Suppressor macrophage (primary cell): ENCODE data around the gene LRP5.

Source experiments
- DNase-seq, 4 experiments: peaks; one replicate each; pipeline ENCODE4 v3.0.0-alpha.2; 2020 to 2022

The LRP5 gene

DNA sequence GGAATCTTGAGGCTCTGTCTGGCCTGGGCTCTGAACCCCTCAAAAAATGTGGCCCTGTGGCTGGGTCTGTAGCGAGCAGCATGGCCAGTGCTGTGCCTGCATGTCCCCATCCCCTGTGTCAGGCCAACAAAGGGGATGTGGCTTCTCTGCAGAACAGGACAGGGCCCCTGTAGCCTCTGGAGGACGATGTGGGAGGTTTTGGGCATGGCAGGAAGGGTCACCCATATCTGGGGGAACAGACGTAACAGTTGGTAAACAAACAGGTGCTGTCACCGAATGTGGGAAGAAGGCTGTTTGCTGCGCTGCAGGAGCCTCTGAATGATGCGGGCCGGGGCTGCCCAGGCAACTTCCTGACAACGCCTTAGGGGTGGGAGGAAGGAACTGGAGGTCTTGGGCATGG is 35.0 kb downstream of the LRP5 start:
- DNase-seq = no peak

- no peak for DNase-seq
Observed at GRCh38 chr11:68347841-68348240, 35.5 kb downstream of the LRP5 start.

DNA sequence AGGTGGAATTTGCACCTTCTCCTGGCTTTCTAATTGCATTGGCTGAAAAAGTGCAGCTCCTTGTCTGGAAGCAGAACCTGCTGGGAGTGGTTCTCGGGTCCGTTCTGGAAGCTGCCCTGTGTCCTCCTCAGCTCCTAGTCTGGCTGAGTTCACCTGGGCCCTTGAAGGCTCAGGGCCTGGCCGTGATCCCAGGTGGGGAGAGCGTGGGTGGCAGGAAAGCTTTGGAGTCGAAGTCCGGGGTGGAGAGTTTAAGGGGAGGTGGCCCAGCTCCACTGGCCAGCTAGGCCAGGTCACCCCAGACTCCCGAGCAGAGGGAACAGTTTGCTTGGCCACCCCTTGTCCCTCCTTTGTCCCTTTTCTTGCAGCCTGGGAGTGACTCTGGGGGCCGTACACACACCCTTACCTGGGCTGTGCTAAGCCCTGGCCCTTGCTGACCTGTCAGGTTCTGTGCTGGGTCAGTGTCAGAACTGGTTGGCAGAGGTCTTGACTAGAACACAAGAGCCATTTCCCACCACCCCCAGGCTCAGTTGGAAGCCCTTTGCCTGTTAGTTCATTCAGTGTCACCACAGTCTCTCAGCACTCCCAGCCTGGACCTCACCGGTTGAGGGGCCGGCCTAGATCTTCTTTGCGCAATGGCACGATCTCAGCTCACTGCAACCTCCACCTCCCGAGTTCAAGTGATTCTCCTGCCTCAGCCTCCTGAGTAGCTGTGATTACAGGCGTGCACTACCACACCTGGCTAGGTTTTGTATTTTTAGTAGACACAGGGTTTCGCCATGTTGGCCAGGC is 37.3 kb downstream of the LRP5 start:
- DNase-seq = no peak

DNA sequence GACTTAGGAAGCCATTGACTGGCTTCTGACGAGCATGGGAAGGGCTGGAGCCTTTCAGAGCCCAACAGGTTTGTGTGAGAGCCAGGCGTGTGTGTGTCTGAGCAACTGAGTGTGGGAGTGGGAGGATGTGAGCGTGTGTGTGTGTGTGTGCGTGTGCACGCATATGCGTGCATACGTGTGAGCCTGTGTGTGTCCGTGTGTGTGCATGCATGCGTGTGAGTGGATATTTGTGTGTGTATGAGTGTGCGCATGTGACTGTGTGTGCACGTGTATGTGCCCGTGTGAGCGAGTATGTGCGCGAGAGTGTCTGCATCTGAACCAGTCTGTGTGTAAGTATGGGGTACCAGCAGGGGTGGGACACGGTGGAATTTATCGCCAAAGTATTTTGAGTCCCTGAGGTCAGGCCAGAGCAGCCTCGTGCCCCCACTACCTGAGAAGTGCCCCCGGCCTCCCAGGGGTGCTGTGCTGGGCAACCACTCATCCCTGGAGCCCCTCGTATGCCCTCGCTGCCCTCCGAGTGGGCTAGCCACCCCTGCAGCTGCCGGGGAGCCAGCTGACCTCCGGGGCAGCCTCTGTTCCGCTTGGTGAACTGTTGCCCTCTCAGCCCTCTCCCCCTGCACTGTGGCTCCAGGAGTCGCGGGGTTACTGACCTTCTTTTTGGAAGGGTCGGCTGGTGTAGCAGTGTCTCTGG is 38.5 kb downstream of the LRP5 start:
- DNase-seq = no peak

DNA sequence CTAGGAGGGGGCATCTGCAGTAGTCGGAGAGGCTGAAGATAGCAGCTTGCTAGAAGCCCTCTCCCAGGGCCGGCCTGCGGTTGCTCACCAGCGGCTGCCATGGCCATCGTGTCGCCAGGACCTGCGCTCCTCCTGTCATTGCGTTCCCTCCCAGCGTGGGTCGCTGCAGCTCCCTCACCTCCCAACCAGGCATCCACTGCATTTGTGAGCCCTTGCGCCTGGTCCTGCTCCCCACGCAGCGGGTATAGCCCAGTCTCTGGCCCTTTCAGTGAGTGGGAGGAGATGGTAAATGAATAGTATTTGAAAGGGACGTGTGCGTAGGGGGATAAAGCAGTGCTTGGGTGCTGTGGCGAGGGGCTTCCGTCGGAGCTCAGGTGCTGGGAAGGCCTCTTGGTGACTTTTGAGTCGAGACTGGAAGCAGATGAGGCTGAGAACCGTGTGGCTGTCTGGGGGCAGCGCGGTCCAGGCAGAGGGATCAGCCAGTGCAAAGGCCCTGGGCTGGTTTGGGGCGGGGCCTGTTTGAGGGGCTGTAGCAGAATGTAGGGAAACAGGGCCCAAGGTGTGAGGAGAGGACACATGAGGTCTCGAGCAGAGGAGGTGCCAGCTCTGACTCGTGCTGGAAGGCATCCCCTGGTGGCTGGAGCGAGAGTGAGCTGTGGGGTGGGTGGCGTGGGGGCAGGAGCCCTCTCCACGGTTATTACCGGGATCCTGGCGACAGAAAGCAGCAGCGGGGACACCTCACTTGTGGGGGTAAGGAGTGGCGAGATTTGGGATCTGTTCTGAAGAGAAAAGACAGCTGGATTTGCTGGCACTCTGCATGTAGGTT is 39.3 kb downstream of the LRP5 start:
- no peak for DNase-seq

DNA sequence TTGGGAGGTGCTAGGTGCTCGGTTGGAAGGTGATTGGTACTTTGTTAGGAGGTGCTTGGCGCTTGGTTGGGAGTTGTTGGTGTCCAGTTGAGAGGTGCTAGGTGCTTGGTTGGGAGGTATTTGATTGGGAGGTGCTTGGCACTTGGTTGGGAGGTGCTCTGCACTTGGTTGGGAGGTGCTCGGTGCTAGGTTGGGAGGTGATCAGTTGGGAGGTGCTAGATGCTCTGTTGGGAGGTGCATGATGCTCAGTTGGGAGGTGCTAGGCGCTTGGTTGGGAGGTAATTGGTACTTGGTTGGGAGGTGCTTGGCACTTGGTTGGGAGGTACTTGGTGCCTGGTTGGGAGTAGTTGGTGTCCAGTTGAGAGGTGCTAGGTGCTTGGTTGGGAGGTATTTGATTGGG is 40.2 kb downstream of the LRP5 start:
- DNase-seq = no peak

- DNase-seq = no peak
Observed at GRCh38 chr11:68353118-68353517, 40.7 kb downstream of the LRP5 start.

GRCh38 chr11:68353669-68354068 is 41.3 kb downstream of the LRP5 start:
- DNase-seq = no peak

DNA sequence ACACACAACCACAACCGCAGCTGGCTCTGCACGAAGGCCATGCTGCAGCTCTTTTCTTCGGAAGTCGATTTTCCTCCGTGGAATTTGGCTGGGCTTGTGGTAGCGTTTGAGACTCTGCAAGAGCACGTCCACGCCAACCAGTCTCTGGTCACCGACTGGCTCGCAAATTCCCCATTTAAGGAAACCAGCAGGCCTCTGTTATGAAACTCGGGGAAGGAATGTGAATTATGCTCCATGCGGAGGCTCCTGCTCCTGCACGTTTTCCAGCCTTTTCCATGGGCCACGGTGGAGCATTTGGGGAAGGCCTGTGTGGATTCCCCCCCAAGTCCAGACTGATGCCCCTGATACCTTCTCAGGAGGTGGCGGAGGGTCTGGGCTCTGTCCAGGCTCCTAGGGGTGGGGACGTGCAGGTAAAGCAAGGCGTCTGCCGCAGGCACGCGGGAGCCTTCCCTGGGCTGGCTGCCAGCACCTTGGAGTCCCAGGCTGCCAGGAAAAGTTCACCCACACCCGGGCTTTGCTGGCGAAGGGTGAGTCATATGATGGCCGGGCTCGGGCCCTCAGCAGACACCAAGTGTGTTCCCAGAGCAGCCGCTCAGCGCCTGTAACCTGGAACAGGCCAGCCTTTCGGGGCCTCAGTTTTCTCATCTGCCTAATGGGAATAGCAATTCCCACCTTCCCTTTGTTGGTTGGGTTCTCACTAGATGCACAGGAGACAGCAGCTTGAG is 41.9 kb downstream of the LRP5 start:
- DNase-seq = no peak

GRCh38 chr11:68355471-68355870 is 43.1 kb downstream of the LRP5 start:
- no peak for DNase-seq

DNA sequence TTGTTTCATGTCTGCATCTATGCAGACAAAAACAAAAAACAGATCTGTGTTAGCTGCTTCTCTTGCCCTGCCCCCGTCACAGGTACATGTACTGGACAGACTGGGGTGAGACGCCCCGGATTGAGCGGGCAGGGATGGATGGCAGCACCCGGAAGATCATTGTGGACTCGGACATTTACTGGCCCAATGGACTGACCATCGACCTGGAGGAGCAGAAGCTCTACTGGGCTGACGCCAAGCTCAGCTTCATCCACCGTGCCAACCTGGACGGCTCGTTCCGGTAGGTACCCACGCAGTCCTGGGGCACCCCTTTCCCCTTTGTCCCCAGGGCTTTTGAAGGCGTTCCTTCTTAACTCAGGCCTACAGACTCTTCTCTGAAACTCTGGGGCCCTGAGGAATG is 45.2 kb downstream of the LRP5 start:
- DNase-seq = no peak

GRCh38 chr11:68358416-68358815 is 46.0 kb downstream of the LRP5 start:
- no peak for DNase-seq

GRCh38 chr11:68361702-68362101 is 49.3 kb downstream of the LRP5 start:
- DNase-seq = no peak

DNA sequence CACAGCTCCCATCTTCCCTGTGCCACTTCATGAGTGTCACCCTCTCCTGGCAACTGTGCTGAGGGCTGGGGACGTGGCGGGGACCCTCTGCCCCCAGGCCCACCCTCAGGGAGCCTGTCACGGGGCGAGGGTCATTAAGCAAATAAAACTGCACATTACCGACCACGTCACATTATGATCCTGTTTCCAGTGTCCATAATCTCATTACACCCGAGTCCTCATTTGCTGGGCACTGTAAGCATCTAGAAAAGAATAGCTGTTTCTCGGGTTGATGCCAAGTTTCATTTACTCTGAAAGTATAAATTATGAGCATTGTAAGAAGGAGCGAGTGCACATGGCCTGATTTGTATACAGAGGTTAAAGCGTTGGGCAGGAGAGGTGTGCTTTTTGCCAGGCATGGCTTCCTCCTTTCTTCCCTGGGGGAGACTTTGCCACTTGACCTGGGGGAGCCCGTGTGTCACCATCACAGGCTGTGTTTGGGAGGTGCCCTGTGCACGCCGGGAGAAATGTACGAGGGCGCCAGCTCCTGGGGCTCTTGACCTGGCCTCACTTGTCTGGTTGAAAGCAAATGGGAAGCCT is 50.5 kb downstream of the LRP5 start:
- DNase-seq = no peak

DNA sequence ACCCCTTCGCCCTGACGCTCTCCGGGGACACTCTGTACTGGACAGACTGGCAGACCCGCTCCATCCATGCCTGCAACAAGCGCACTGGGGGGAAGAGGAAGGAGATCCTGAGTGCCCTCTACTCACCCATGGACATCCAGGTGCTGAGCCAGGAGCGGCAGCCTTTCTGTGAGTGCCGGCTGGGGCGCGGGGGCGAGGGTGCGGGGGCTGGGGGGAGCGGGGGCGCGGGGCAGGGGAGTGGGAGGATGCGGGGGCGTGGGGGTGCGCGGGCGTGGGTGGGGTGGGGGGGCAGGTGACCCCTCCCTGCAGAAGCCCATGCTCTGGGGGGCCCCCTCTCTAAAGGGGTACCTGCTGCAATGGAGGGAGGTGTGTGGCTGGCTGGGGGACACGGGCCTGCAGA is 51.4 kb downstream of the LRP5 start:
- DNase-seq = no peak

- no peak for DNase-seq
Observed at GRCh38 chr11:68364581-68364980, 52.2 kb downstream of the LRP5 start.

DNA sequence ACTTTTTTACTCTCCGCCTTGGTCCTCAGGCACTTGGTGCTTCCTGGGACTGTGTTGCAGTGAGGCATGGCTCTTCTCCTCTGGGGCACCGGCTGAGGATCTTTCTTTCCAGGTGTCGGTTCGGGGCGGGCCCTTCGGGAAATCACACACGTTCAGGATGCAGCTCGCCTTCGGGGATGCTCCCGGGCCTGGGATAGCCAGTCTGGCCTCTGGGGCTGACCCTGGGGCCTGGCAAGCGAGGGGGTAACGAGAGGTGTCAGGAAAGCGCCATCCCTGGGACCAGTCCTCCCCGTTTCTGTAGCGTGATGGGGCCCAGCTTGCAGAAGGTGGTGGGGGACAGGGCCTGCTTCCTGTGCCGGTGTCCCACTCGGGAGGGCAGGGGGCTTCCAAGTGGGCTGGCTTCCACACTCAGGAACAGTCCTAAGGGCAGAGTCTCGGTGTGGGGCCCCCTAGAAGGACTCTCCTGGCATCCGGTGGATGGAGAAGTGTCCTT is 53.6 kb downstream of the LRP5 start:
- DNase-seq = no peak

DNA sequence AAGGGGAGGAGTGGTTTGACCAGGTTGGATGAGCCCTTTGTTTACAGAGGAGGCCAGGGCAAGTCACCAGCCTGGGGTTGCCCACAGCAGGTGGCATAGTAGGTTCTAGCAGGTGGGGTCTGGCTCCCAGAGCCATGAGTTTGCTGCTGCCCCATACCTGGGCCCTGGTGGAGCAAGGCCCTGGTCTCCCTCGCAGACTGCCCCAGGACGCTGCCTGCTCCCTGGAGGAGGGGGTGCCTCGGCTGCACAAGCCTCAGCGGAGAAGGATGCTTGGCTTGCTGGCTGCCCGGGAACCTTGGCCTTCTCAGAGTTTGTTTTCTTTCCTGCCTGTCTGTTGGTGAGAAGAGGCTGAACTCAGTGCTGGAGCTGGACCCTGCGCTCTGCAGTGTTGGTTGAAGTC is 54.9 kb downstream of the LRP5 start:
- DNase-seq = no peak

DNA sequence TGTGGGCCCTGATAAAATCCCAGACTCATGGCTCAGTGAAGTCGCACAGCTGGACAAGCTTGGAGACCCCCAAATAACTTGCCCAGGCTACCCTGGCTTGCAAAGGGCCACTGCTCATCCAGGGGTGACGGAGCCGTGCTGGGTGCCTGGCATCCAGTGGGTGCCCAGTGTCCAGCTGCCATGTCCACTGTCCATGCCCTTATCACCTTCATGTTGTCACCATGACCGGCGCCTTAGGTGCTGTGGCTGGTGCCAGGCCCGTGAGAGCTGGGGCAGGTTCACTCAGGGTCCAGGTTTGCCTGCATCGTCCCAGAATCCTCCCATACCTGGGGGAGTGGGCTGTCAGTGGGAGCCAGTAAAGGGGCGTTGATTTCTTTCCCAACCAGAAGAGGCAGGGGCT is 57.4 kb downstream of the LRP5 start:
- no peak for DNase-seq

DNA sequence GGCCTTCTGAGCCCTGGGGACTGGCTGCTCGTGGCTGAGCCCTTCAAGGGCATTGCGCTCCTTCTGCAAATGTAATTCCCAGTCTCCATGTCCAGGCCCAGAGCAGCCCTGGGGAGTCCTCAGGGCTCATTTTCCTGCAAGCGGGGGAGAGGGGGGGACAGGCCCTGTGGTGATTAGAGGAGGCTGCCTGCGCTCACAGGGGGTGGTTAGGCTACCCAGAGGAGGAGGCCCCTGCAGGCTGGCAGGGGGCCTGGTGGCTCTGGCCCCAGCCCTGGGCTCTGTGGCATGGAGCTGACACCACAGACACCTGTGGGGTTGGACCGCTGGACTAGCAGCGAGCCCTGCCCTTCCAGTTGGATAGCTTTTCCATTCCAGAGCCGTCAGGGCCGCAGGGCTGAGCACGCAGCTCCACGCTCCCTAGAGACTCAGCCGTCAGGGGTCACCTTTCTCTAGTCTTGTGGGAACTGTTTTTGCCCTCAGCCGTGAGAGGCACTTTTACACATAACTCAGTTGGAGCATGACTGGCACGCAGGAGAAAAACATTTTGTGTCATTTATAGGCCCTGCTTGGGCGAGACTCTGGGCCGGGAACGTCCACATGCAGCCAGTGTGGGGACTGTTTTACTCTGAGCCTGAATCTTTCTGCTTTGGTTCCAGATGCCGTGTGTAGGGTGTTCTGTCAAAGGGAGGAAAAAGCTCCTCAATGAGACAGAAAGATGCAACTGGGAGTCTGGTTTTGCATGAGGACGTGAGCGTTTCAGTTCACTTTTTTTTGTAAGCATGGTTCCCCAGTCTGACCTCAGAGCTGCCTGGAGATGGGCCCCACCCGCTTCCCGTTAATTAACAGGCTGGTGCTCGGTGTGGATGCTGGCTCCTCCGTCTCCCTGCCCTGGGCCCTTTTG is 58.1 kb downstream of the LRP5 start:
- DNase-seq = peak; percentile 78 to 88 (median 82)
